NCI-H146 treated with DMSO at 0.1 percent for 48 hours (cell line): ENCODE results near the gene ELOVL2.
"Not testable (repeated sequence)": the region's sequence is repeated elsewhere in the genome, so short reads cannot be mapped to it uniquely, and the experiment has no call there.

Experiments used
- DNase-seq: peaks from one replicate; lab custom pipeline; 2025; ENCODE audit not compliant: unreplicated experiment; lab: John Stamatoyannopoulos, UW

Gene ELOVL2

GRCh38 chr6:11043961-11044711 is at the start of gene ELOVL2:
ELOVL2 (minus strand) TSS chr6:11044305; CDS start chr6:11044230, 75 bp downstream.
- no peak for DNase-seq

- DNase-seq = no peak
Measured at GRCh38 chr6:11093376-11093625, 49.2 kb upstream of the ELOVL2 start.

GRCh38 chr6:11092668-11093375 is 48.7 kb upstream of the ELOVL2 start:
- peak; percentile 59 for DNase-seq

GRCh38 chr6:11091141-11091540 is 47.0 kb upstream of the ELOVL2 start:
- not testable (repeated sequence) for DNase-seq

GRCh38 chr6:11089695-11090094 is 45.6 kb upstream of the ELOVL2 start:
- DNase-seq = no peak

- not testable (repeated sequence) for DNase-seq
Measured at GRCh38 chr6:11087141-11087812, 43.2 kb upstream of the ELOVL2 start.

- no peak for DNase-seq
Measured at GRCh38 chr6:11085758-11086435, 41.8 kb upstream of the ELOVL2 start.

GRCh38 chr6:11083956-11084355 is 39.9 kb upstream of the ELOVL2 start:
- no peak for DNase-seq

GRCh38 chr6:11083491-11083890 is 39.4 kb upstream of the ELOVL2 start:
- no peak for DNase-seq

- DNase-seq = no peak
Measured at GRCh38 chr6:11080296-11080695, 36.2 kb upstream of the ELOVL2 start.

GRCh38 chr6:11078266-11078665 is 34.2 kb upstream of the ELOVL2 start:
- no peak for DNase-seq

- no peak for DNase-seq
Measured at GRCh38 chr6:11076540-11076939, 32.4 kb upstream of the ELOVL2 start.

GRCh38 chr6:11072101-11072500 is 28.0 kb upstream of the ELOVL2 start:
- DNase-seq = no peak

- DNase-seq = no peak
Measured at GRCh38 chr6:11069760-11070159, 25.7 kb upstream of the ELOVL2 start.

- peak; percentile 14 for DNase-seq
Measured at GRCh38 chr6:11067348-11067747, 23.2 kb upstream of the ELOVL2 start.

- no peak for DNase-seq
Measured at GRCh38 chr6:11066505-11067347, 22.6 kb upstream of the ELOVL2 start.

- no peak for DNase-seq
Measured at GRCh38 chr6:11065436-11066202, 21.5 kb upstream of the ELOVL2 start.

- DNase-seq = no peak
Measured at GRCh38 chr6:11064836-11065235, 20.7 kb upstream of the ELOVL2 start.

GRCh38 chr6:11062715-11063114 is 18.6 kb upstream of the ELOVL2 start:
- DNase-seq = no peak

GRCh38 chr6:11062083-11062482 is 18.0 kb upstream of the ELOVL2 start:
- DNase-seq = no peak
